GM23248 (cell line): Measurements from ENCODE around the gene MYH3. TPM values are rescaled to one million over a fixed set of nuclear protein-coding genes. Genes with fewer than 3 reads are reported as not detected.

Experiments used
- DNase-seq: peaks from one replicate; pipeline ENCODE4 v3.0.0-alpha.2; 2015
- H2AFZ ChIP-seq: fragments of 200-600 bp; sonication (generic); 2 replicates; pipeline ENCODE4 v1.6.1; 2016; ENCODE audit warnings: antibody characterized with exemption
- H3F3A ChIP-seq: fragments of 200-600 bp; sonication (generic); 2 replicates; pipeline ENCODE4 v1.6.1; 2016; ENCODE audit warnings: mild to moderate bottlenecking, antibody characterized with exemption, mixed run types; ENCODE audit not compliant: insufficient read depth
- H3K27ac ChIP-seq: fragments of 200-600 bp; sonication (generic); 2 replicates; pipeline ENCODE4 v1.5.1; 2016; ENCODE audit warnings: mild to moderate bottlenecking
- H3K27me3 ChIP-seq: fragments of 200-600 bp; sonication (generic); replicated peaks from 2 replicates; pipeline ENCODE4 v1.6.1; 2016; ENCODE audit warnings: mild to moderate bottlenecking; ENCODE audit not compliant: insufficient read depth
- H3K36me3 ChIP-seq: fragments of 200-600 bp; sonication (generic); 2 replicates; pipeline ENCODE4 v1.6.1; 2016; ENCODE audit warnings: low read depth, mild to moderate bottlenecking
- H3K4me1 ChIP-seq: fragments of 200-600 bp; sonication (generic); 2 replicates; pipeline ENCODE4 v1.6.1; 2016; ENCODE audit warnings: mild to moderate bottlenecking; ENCODE audit not compliant: insufficient read depth
- H3K4me2 ChIP-seq: fragments of 200-600 bp; sonication (generic); one replicate; pipeline ENCODE4 v1.6.1; 2016; ENCODE audit warnings: mild to moderate bottlenecking; ENCODE audit not compliant: unreplicated experiment
- H3K4me3 ChIP-seq: fragments of 200-600 bp; sonication (generic); 2 replicates; pipeline ENCODE4 v1.5.1; 2016; ENCODE audit warnings: mild to moderate bottlenecking
- H3K79me2 ChIP-seq: fragments of 200-600 bp; sonication (generic); 2 replicates; pipeline ENCODE4 v1.6.1; 2016; ENCODE audit warnings: mild to moderate bottlenecking; ENCODE audit not compliant: insufficient read depth
- H3K9ac ChIP-seq: fragments of 200-600 bp; sonication (generic); 2 replicates; pipeline ENCODE4 v1.6.1; 2016; ENCODE audit warnings: mild to moderate bottlenecking
- H3K9me2 ChIP-seq: fragments of 200-600 bp; sonication (generic); 2 replicates; pipeline ENCODE4 v1.6.1; 2016; ENCODE audit warnings: mixed run types, mild to moderate bottlenecking, moderate library complexity; ENCODE audit not compliant: insufficient read depth
- H3K9me3 ChIP-seq: fragments of 200-600 bp; sonication (generic); one replicate; pipeline ENCODE4 v1.6.1; 2017; ENCODE audit warnings: low read depth
- H4K20me1 ChIP-seq: fragments of 200-600 bp; sonication (generic); 2 replicates; pipeline ENCODE4 v1.6.0; 2016; ENCODE audit not compliant: insufficient read depth
- EZH2 ChIP-seq: fragments of 200-600 bp; sonication (generic); IDR thresholded peaks from 2 replicates; pipeline ENCODE4 v1.6.1; 2018; ENCODE audit warnings: antibody characterized with exemption, mild to moderate bottlenecking; ENCODE audit not compliant: insufficient read depth, poor library complexity, severe bottlenecking
- EZH2phosphoT487 ChIP-seq: fragments of 200-600 bp; sonication (generic); IDR thresholded peaks from 2 replicates; pipeline ENCODE4 v1.6.1; 2018; ENCODE audit warnings: antibody characterized with exemption, moderate library complexity, mild to moderate bottlenecking, low read depth; ENCODE audit not compliant: insufficient read depth
- WGBS, 2 experiments: methylation state at CpG; one replicate each; pipeline ENCODE4 v1.1.6; 2015 to 2017; ENCODE audit warnings: low lambda C conversion rate in 2 of 2, low coverage in 1 of 2; ENCODE audit errors: missing lambda C conversion rate in 2 of 2; 5-methylcytosine and 5-hydroxymethylcytosine counted together
- in situ Hi-C: fragments of 300-500 bp; cut with MboI; formaldehyde crosslinking; loops from 2 replicates; pipeline ENCODE4 v1.15.0; 2020
- polyA plus RNA-seq: library from polyadenylated mRNA; unstranded; fragments of >200 nt; fragmentation: Nextera tagmentation; extraction: Ambion mirVana; gene quantifications from 2 replicates; pipeline ENCODE4 v1.2.1, GENCODE V29; 2016
- total RNA-seq: library from RNA; depleted of rRNA; stranded (reverse); fragments of >200 nt; shearing (Covaris generic); gene quantifications from 2 replicates; pipeline ENCODE4 v1.2.3, GENCODE V29; 2014

Gene MYH3
- total and polyA plus RNA-seq, 2 experiments from 2014 or later, result 0.26 to 3.1 TPM

DNA sequence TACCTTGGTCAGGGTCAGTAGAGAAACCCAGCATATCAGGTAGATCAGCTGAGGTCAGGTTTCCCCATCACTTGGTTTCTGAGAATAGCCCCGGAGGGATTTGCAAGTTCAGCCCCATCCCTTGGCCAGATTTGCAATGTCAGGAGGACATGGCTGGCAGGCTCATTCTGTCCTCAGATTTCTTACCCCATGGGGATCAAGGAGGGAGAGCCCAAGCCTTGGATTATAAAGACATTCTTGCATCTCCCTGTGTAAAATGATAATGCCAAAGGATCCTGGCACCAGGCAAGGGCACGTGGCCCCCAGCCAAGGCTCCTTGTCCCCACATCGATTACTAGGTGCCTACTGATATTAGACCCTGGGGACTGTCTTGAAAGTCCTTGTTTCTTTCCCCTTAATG is 53.2 kb downstream of the MYH3 start:
- H3F3A ChIP-seq, result peaks cover 18% of the 10 kb centered on the region; the same call in 1 of the 2 replicates
- H3K27ac ChIP-seq, result no peak overlapping the region
- no peaks in the 10 kb centered on the region for H3K9me2 ChIP-seq
- no peaks in the 10 kb centered on the region for H3K79me2 ChIP-seq
- no peaks in the 10 kb centered on the region for H3K27me3 ChIP-seq
- 58 to 59% methylated on average over 3 of the region's 3 CpGs for WGBS, 2 experiments
- no peak overlapping the region for H3K4me3 ChIP-seq
- in situ Hi-C loops, result loop anchor here (10.0 kb wide), 1 partner anchor 59 kb away; the partner anchor contains the start of gene MYH2
- TF ChIP-seq EZH2phosphoT487 (no peak), EZH2 (no peak)
- no peaks in the 10 kb centered on the region for H3K9me3 ChIP-seq
- no peak overlapping the region for H3K4me2 ChIP-seq
- no peaks in the 10 kb centered on the region for H3K36me3 ChIP-seq
- H4K20me1 ChIP-seq, result no peaks in the 10 kb centered on the region
- DNase-seq, result no peak
- no peak overlapping the region for H3K9ac ChIP-seq
- no peak overlapping the region for H2AFZ ChIP-seq
- H3K4me1 ChIP-seq, result peaks cover 15% of the 10 kb centered on the region

DNA sequence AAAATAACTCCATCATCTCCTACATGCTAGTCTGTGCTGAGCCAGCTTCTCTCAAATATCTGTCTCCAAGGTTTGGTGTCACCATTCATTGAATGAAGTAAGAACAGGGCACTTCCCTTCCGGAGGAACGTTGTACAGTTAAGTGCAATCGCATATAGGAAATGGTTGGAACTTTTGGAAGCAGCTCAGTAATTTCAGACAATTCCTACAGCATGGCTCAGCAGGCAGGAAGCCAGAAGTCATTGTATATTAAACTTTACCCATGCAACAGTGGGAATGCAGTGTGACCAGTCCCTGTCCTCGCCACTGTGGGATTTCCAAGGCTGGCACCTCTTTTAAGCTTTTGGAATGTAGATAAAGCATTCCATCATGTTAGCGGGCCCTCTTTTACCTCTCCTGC is 56.5 kb downstream of the MYH3 start:
- Histone ChIP-seq H3K9me2 (no peaks in the 10 kb centered on the region), H3F3A (0 out of 2 replicates have a peak, but pooled peaks cover 13% of the 10 kb centered on the region), H2AFZ (peak overlapping the region; percentile 39; the same call in 1 of the 2 replicates), H3K27ac (no peak overlapping the region), H3K4me1 (peaks cover 15% of the 10 kb centered on the region), H3K27me3 (no peaks in the 10 kb centered on the region), H3K9me3 (no peaks in the 10 kb centered on the region), H3K4me3 (no peak overlapping the region), H3K79me2 (no peaks in the 10 kb centered on the region), H3K9ac (no peak overlapping the region), H3K4me2 (peak overlapping the region; percentile 59), H4K20me1 (no peaks in the 10 kb centered on the region), H3K36me3 (no peaks in the 10 kb centered on the region)
- in situ Hi-C loops, result loop anchor here (10.0 kb wide), 1 partner anchor 56 kb away; the partner anchor contains the start of gene MYH2
- DNase-seq, result peak; percentile 63
- TF ChIP-seq EZH2phosphoT487, result no peak
- TF ChIP-seq EZH2, result no peak
- 10 to 16% methylated on average over 5 of the region's 5 CpGs for WGBS, 2 experiments

- DNase-seq, result no peak
- H2AFZ ChIP-seq, result no peak overlapping the region
- no peaks in the 10 kb centered on the region for H3K79me2 ChIP-seq
- no peaks in the 10 kb centered on the region for H3K9me2 ChIP-seq
- H3K4me3 ChIP-seq, result no peak overlapping the region
- no peaks in the 10 kb centered on the region for H4K20me1 ChIP-seq
- H3F3A ChIP-seq, result 0 out of 2 replicates have a peak, but pooled peaks cover 13% of the 10 kb centered on the region
- H3K4me1 ChIP-seq, result peaks cover 15% of the 10 kb centered on the region
- 18 to 26% methylated on average over 2 of the region's 2 CpGs for WGBS, 2 experiments
- H3K27me3 ChIP-seq, result no peaks in the 10 kb centered on the region
- in situ Hi-C loops, result no loop called here
- no peak for TF ChIP-seq EZH2phosphoT487
- TF ChIP-seq EZH2, result no peak
- no peaks in the 10 kb centered on the region for H3K9me3 ChIP-seq
- no peak overlapping the region for H3K9ac ChIP-seq
- no peak overlapping the region for H3K4me2 ChIP-seq
- no peaks in the 10 kb centered on the region for H3K36me3 ChIP-seq
- H3K27ac ChIP-seq, result no peak overlapping the region
Observed at GRCh38 chr17:10598621-10599020, 58.5 kb downstream of the MYH3 start.

- Histone ChIP-seq H3K4me2 (no peak overlapping the region), H3K36me3 (no peaks in the 10 kb centered on the region), H3K9me2 (no peaks in the 10 kb centered on the region), H4K20me1 (no peaks in the 10 kb centered on the region), H3K27ac (no peak overlapping the region), H3F3A (no peaks in the 10 kb centered on the region), H3K9me3 (no peaks in the 10 kb centered on the region), H3K9ac (no peak overlapping the region), H3K4me3 (no peak overlapping the region), H3K79me2 (no peaks in the 10 kb centered on the region), H3K27me3 (peaks cover 1% of the 10 kb centered on the region; the same call in 1 of the 2 replicates), H2AFZ (no peak overlapping the region), H3K4me1 (no peaks in the 10 kb centered on the region)
- TF ChIP-seq EZH2phosphoT487, result no peak
- no peak for TF ChIP-seq EZH2
- 68 to 71% methylated on average over 8 of the region's 8 CpGs for WGBS, 2 experiments
- in situ Hi-C loops, result no loop called here
- no peak for DNase-seq
Observed at GRCh38 chr17:10589553-10590145, 67.5 kb downstream of the MYH3 start.
